PC-3 (cell line): ENCODE results near the gene DCP1B. TPM values are rescaled to one million over a fixed set of nuclear protein-coding genes. Genes with fewer than 3 reads are reported as not detected.

Experiments used
- ATAC-seq: fragments of 200-7000 bp; cut with Tn5 transposase; 2 replicates; pipeline ENCODE4 v1.9.1; 2020; ENCODE audit warnings: mild to moderate bottlenecking, moderate library complexity
- BruUV-seq: library from RNA; stranded (reverse); fragments of 400-500 nt; replicated peaks from 2 replicates; lab custom pipeline; 2021; lab: Mats Ljungman, UMichigan
- CTCF ChIA-PET: fragments of 300-600 bp; sonication (Branson Sonifier 250); formaldehyde crosslinking; loops from one replicate; lab custom pipeline; 2022; ENCODE audit warnings: antibody characterized with exemption; lab: Charles Lee
- POLR2A ChIA-PET: fragments of 300-600 bp; sonication (Branson Sonifier 250); formaldehyde crosslinking; loops from one replicate; lab custom pipeline; 2022; ENCODE audit warnings: antibody characterized with exemption; ENCODE audit not compliant: unreplicated experiment; lab: Charles Lee
- DNase-seq: peaks from one replicate; pipeline ENCODE4 v3.0.0-alpha.2; 2015
- H2AFZ ChIP-seq: fragments of 300-600 bp; sonication (generic); 2 replicates; pipeline ENCODE4 v1.6.0; 2016; ENCODE audit warnings: antibody characterized with exemption, low read length
- H3F3A ChIP-seq: fragments of 300-600 bp; sonication (generic); one replicate; pipeline ENCODE4 v1.6.0; 2017; ENCODE audit warnings: antibody characterized with exemption, low read length, control low read depth, mild to moderate bottlenecking; ENCODE audit not compliant: unreplicated experiment
- H3K27ac ChIP-seq: fragments of 300-600 bp; sonication (generic); 2 replicates; pipeline ENCODE4 v1.5.1; 2016; ENCODE audit warnings: mild to moderate bottlenecking, low read length
- H3K27me3 ChIP-seq: fragments of 300-600 bp; sonication (generic); 2 replicates; pipeline ENCODE4 v1.6.1; 2016; ENCODE audit warnings: low read length, mixed read lengths
- H3K36me3 ChIP-seq: fragments of 300-600 bp; sonication (generic); 2 replicates; pipeline ENCODE4 v1.6.1; 2016; ENCODE audit warnings: low read depth, mixed run types, low read length, mixed read lengths
- H3K4me1 ChIP-seq: fragments of 300-600 bp; sonication (generic); 2 replicates; pipeline ENCODE4 v1.5.1; 2016; ENCODE audit warnings: low read length; ENCODE audit not compliant: insufficient read depth
- H3K4me2 ChIP-seq: fragments of 300-600 bp; sonication (generic); 2 replicates; pipeline ENCODE4 v1.6.0; 2016; ENCODE audit warnings: low read length
- H3K4me3 ChIP-seq: fragments of 300-600 bp; sonication (generic); 2 replicates; pipeline ENCODE4 v1.5.1; 2016; ENCODE audit warnings: mild to moderate bottlenecking, low read length, mixed read lengths
- H3K79me2 ChIP-seq: fragments of 300-600 bp; sonication (generic); 2 replicates; pipeline ENCODE4 v1.6.1; 2017; ENCODE audit warnings: low read length, mixed read lengths
- H3K9ac ChIP-seq: fragments of 300-600 bp; sonication (generic); 2 replicates; pipeline ENCODE4 v1.6.0; 2016; ENCODE audit warnings: mild to moderate bottlenecking, low read length
- H3K9me2 ChIP-seq: fragments of 300-600 bp; sonication (generic); replicated peaks from 2 replicates; pipeline ENCODE4 v1.6.1; 2016; ENCODE audit warnings: mixed run types, low read length, mixed read lengths
- H3K9me3 ChIP-seq: fragments of 300-600 bp; sonication (generic); 2 replicates; pipeline ENCODE4 v1.6.1; 2016; ENCODE audit warnings: low read length, mixed read lengths
- H4K20me1 ChIP-seq: fragments of 300-600 bp; sonication (generic); 2 replicates; pipeline ENCODE4 v1.6.1; 2016; ENCODE audit warnings: low read length, mixed read lengths
- EZH2 ChIP-seq: fragments of 300-600 bp; sonication (generic); IDR thresholded peaks from one replicate; pipeline ENCODE4 v1.6.1; 2017; ENCODE audit warnings: antibody characterized with exemption, mild to moderate bottlenecking, low read length; ENCODE audit not compliant: unreplicated experiment
- EZH2phosphoT487 ChIP-seq: fragments of 300-600 bp; sonication (generic); IDR thresholded peaks from 2 replicates; pipeline ENCODE4 v1.6.1; 2018; ENCODE audit warnings: mild to moderate bottlenecking, antibody characterized with exemption, low read length, borderline replicate concordance
- intact Hi-C: fragments of 100-400 bp; cut with micrococcal nuclease; formaldehyde crosslinking; loops from 2 replicates; pipeline ENCODE4 v1.9.0; 2023
- total RNA-seq: library from RNA; depleted of rRNA; stranded (reverse); fragments of >200 nt; gene quantifications from 2 replicates; pipeline ENCODE4 v1.2.3, GENCODE V29; 2014
- TF ChIP-seq, protein P1 (sequence below): fragments of 300-600 bp; sonication (generic); conservative IDR thresholded peaks from 2 replicates; pipeline ENCODE4 v1.5.1; 2017; ENCODE audit warnings: antibody characterized with exemption, low read depth, mild to moderate bottlenecking, low read length

The DCP1B gene
- total RNA-seq, 1 experiment from 2014 or later = 4.9 TPM

DNA sequence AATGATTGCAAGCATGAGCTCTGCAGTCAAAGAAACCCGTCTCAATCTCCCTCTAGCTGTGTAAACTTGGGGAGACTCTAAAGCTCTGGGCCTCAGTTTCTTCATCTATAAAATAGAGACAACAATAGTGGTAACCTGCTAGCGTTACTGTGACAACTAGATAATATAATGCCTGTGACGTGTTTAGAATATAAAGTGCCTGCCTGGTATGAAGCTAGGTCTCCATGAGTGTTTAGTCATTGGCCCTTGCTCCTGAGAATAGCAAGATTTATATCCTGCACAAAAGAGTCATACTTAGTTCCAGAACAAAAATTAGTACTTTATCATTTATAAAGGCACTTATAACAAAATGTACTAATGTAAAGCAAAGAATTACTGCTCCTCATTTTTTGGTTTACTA lies 8.8 kb upstream of the DCP1B start:
- no peak overlapping the region for H3K27ac ChIP-seq
- DNase-seq = no peak
- no peaks in the 10 kb centered on the region for H3K4me1 ChIP-seq
- no peaks in the 10 kb centered on the region for H3K9me2 ChIP-seq
- no peaks in the 10 kb centered on the region for H3K79me2 ChIP-seq
- H3K9ac ChIP-seq = no peak overlapping the region
- no peaks in the 10 kb centered on the region for H4K20me1 ChIP-seq
- ChIA-PET POLR2A (no interaction called here), CTCF (no interaction called here)
- H3K4me3 ChIP-seq = no peak overlapping the region
- intact Hi-C loops = no loop called here
- H3K27me3 ChIP-seq = peaks cover 27% of the 10 kb centered on the region
- BruUV-seq = no TSS peak
- no peak overlapping the region for H3K4me2 ChIP-seq
- H3K36me3 ChIP-seq = no peaks in the 10 kb centered on the region
- ATAC-seq = no peak
- H3K9me3 ChIP-seq = no peaks in the 10 kb centered on the region
- H3F3A ChIP-seq = no peaks in the 10 kb centered on the region
- TF ChIP-seq, protein P1, sequence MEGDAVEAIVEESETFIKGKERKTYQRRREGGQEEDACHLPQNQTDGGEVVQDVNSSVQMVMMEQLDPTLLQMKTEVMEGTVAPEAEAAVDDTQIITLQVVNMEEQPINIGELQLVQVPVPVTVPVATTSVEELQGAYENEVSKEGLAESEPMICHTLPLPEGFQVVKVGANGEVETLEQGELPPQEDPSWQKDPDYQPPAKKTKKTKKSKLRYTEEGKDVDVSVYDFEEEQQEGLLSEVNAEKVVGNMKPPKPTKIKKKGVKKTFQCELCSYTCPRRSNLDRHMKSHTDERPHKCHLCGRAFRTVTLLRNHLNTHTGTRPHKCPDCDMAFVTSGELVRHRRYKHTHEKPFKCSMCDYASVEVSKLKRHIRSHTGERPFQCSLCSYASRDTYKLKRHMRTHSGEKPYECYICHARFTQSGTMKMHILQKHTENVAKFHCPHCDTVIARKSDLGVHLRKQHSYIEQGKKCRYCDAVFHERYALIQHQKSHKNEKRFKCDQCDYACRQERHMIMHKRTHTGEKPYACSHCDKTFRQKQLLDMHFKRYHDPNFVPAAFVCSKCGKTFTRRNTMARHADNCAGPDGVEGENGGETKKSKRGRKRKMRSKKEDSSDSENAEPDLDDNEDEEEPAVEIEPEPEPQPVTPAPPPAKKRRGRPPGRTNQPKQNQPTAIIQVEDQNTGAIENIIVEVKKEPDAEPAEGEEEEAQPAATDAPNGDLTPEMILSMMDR = no peak
- TF ChIP-seq EZH2 (no peak), EZH2phosphoT487 (no peak)
- H2AFZ ChIP-seq = no peak overlapping the region

DNA sequence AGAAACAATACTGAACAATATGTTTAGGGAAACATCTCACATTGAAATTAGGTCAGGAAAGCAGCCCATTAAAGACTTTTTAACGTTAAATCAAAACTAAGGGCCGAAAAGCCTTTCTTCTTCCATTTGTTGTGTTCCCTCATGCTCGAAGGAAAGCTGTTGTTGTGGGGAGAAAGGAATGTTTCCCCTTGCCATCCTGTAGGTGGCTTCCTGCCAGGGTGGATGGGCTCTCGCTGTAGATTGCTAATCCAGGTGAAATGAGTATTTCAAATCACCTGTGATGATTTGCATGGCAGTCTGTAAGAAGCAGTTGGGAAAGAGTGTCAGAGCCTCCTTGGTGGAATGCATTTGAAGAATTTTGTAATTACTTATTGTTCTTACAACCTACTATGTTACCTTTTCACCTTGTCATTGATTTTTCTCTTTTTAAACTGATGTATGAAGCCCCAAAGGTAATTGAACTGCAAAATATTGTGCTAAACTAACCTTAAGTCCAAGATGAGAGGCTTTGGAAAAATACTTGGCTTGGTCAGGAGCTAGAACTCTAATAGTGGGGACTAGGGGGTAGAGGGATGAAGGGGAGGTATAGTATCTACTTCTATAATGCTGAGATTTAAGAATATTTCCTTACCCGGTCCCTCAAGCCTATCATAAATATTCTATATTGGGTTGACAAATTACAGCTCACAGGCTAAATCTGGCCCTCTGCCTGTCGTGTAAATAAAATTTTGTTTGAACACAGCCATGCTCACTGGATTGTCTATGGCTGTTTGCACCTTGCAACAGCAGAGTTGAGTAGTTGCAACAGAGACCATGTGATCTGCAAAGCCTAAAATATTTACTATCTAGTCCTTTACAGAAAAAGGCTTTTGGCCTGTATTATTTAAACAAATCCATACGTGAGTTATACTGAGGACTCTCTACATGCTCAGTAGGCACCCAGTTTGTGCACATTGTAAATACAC lies 7.7 kb upstream of the DCP1B start:
- no peak for ATAC-seq
- POLR2A ChIA-PET = no interaction called here
- no TSS peak for BruUV-seq
- Histone ChIP-seq H3K27me3 (peaks cover 15% of the 10 kb centered on the region), H3F3A (no peaks in the 10 kb centered on the region), H3K9ac (no peak overlapping the region), H3K4me2 (no peak overlapping the region), H3K9me3 (no peaks in the 10 kb centered on the region), H3K79me2 (no peaks in the 10 kb centered on the region), H2AFZ (no peak overlapping the region), H3K4me3 (no peak overlapping the region), H3K36me3 (no peaks in the 10 kb centered on the region), H4K20me1 (no peaks in the 10 kb centered on the region), H3K9me2 (no peaks in the 10 kb centered on the region), H3K27ac (no peak overlapping the region), H3K4me1 (no peaks in the 10 kb centered on the region)
- intact Hi-C loops = no loop called here
- DNase-seq = no peak
- no peak for TF ChIP-seq EZH2
- CTCF ChIA-PET = no interaction called here

DNA sequence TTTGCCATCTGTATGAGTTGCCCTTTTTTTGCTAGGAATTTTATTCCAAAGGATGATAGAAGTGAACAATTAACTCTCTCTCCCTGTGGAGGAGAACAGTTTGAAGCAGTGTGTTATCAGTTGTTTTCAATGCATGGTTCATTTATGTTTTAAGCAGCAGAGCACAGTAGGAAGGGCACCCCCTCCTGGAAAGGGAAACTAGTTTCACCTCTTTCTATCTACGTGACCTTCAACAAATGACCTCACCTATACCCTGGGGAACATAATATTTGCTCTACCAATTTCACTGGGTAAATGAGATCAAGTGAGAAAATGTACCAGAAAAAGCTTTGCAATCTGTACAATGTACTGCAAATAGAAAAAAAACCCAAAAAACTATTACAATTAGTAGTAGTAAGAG lies 5.4 kb upstream of the DCP1B start:
- no TSS peak for BruUV-seq
- Histone ChIP-seq H3K9me2 (no peaks in the 10 kb centered on the region), H2AFZ (no peak overlapping the region), H3K79me2 (no peaks in the 10 kb centered on the region), H4K20me1 (no peaks in the 10 kb centered on the region), H3K4me3 (no peak overlapping the region), H3K27me3 (no peaks in the 10 kb centered on the region), H3K27ac (no peak overlapping the region), H3K9ac (no peak overlapping the region), H3K36me3 (no peaks in the 10 kb centered on the region), H3K4me1 (no peaks in the 10 kb centered on the region), H3F3A (no peaks in the 10 kb centered on the region), H3K4me2 (no peak overlapping the region), H3K9me3 (no peaks in the 10 kb centered on the region)
- intact Hi-C loops = no loop called here
- CTCF ChIA-PET = interaction anchor here (0.7 kb wide), 1 partner anchor 375 kb away, joined by 3 read pairs; no protein-coding TSS in a partner anchor
- DNase-seq (no peak), ATAC-seq (no peak)
- TF ChIP-seq EZH2 = no peak
- TF ChIP-seq, protein P1 = peak; percentile 23; the same call in 1 of the 2 replicates
- POLR2A ChIA-PET = no interaction called here
